ENCODE measurements around the gene BAZ2B.

The BAZ2B gene

DNA sequence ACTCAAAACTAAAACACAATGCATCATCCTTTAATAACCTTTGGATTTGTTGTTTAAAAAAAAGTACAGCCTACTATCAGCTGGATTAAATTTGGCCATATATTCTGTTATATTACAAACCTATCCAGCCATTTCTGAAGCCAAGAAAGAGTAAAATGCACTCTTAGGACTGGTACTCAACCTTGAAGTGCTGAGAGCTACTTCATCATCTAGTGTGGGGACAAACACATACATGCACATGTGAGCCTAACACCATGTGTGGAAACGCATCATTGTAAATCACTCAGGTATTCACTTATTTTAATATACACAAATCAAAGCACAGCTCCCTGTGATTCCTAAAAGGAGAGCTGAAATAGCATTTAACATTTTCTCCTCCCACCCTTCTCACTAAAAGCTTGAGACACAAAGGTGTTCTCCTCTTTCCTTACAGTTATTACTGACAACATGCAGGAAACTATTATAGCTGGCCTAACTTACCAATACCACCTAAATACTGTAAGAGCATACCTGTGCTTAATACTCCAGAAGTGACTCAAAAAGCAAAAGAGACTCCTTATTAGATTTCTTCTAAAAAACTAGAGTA, 7.5 kb downstream of the BAZ2B start:
- H3K9me2 ChIP-seq (ENCODE audit: low read depth, low read length): no peaks in the 10 kb centered on the region
- no peaks in the 10 kb centered on the region for H4K20me1 ChIP-seq (ENCODE audit: insufficient read depth, low read length)
- H3K9ac ChIP-seq (ENCODE audit: low read length): no peak overlapping the region
- H3K4me3 ChIP-seq (ENCODE audit: low read depth, low read length, poor library complexity, severe bottlenecking): no peak overlapping the region
- no peaks in the 10 kb centered on the region for H3F3A ChIP-seq (ENCODE audit: insufficient read depth, low read length)
- H3K36me3 ChIP-seq (ENCODE audit: insufficient read depth, low read length): no peaks in the 10 kb centered on the region
- H3K9me3 ChIP-seq (ENCODE audit: low read length): no peaks in the 10 kb centered on the region
- no peak overlapping the region for H3K27ac ChIP-seq (ENCODE audit: low read depth, low read length, poor library complexity, severe bottlenecking)
- H3K79me2 ChIP-seq (ENCODE audit: insufficient read depth, low read length): no peaks in the 10 kb centered on the region
- H2AFZ ChIP-seq (ENCODE audit: low read length): no peak overlapping the region
- TF ChIP-seq EZH2 (IDR thresholded peaks at IDR 0.05; ENCODE audit: borderline replicate concordance, low read length): no peak
- TF ChIP-seq, protein P1, sequence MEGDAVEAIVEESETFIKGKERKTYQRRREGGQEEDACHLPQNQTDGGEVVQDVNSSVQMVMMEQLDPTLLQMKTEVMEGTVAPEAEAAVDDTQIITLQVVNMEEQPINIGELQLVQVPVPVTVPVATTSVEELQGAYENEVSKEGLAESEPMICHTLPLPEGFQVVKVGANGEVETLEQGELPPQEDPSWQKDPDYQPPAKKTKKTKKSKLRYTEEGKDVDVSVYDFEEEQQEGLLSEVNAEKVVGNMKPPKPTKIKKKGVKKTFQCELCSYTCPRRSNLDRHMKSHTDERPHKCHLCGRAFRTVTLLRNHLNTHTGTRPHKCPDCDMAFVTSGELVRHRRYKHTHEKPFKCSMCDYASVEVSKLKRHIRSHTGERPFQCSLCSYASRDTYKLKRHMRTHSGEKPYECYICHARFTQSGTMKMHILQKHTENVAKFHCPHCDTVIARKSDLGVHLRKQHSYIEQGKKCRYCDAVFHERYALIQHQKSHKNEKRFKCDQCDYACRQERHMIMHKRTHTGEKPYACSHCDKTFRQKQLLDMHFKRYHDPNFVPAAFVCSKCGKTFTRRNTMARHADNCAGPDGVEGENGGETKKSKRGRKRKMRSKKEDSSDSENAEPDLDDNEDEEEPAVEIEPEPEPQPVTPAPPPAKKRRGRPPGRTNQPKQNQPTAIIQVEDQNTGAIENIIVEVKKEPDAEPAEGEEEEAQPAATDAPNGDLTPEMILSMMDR (IDR thresholded peaks at IDR 0.05; ENCODE audit: low read length): no peak
- no peaks in the 10 kb centered on the region for H3K27me3 ChIP-seq (ENCODE audit: insufficient read depth, low read length)
- no peaks in the 10 kb centered on the region for H3K4me1 ChIP-seq (ENCODE audit: insufficient read depth, low read length, severe bottlenecking)
- no peak overlapping the region for H3K4me2 ChIP-seq (ENCODE audit: low read length)

DNA sequence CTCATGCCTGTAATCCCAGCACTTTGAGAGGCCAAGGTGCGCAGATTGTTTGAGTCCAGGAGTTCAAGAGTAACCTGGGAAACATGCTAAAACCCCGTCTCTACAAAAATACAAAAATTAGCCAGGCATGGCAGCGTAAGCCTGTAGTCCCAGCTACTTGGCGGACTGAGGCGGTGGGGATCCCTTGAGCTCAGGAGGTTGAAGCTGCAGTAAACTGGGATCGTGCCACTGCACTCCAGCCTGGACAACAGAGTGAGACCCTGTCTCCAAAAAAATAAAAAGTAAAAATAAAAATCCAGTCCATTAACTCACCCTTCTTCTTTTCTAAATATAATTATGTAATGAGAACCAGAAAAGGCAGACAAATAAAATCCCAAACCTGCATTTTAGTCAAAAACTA, 8.2 kb downstream of the BAZ2B start:
- Histone ChIP-seq H4K20me1 (ENCODE audit: insufficient read depth, low read length) (no peaks in the 10 kb centered on the region), H3K9ac (ENCODE audit: low read length) (no peak overlapping the region), H3K4me3 (ENCODE audit: low read depth, low read length, poor library complexity, severe bottlenecking) (no peak overlapping the region), H3K4me1 (ENCODE audit: insufficient read depth, low read length, severe bottlenecking) (no peaks in the 10 kb centered on the region), H3K36me3 (ENCODE audit: insufficient read depth, low read length) (no peaks in the 10 kb centered on the region), H3K9me2 (ENCODE audit: low read depth, low read length) (no peaks in the 10 kb centered on the region), H3K27me3 (ENCODE audit: insufficient read depth, low read length) (no peaks in the 10 kb centered on the region), H3K4me2 (ENCODE audit: low read length) (no peak overlapping the region), H3F3A (ENCODE audit: insufficient read depth, low read length) (no peaks in the 10 kb centered on the region), H3K9me3 (ENCODE audit: low read length) (no peaks in the 10 kb centered on the region), H3K27ac (ENCODE audit: low read depth, low read length, poor library complexity, severe bottlenecking) (no peak overlapping the region), H2AFZ (ENCODE audit: low read length) (no peak overlapping the region), H3K79me2 (ENCODE audit: insufficient read depth, low read length) (no peaks in the 10 kb centered on the region)
- TF ChIP-seq EZH2 (IDR thresholded peaks at IDR 0.05; ENCODE audit: borderline replicate concordance, low read length): no peak
- TF ChIP-seq, protein P1 (IDR thresholded peaks at IDR 0.05; ENCODE audit: low read length): no peak

DNA sequence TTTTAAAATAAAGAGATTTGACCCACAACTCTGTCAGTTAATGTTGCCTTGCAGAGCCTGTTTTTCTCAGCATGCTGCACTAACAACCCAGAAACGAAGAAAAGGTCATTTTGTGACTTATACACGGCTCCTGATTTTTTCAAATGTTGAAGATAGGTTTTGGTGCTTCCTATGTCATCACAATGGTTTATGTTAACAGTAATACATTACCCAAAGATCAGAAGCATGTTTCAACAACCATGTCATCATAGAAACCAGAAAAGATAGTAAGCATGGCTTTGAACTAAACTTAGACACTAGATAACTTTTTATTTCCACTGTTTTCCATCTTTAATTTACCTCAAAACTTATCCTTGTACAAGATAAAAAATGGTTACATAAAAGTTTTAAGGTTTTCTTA, 10.1 kb downstream of the BAZ2B start:
- Histone ChIP-seq H3K4me2 (ENCODE audit: low read length) (no peak overlapping the region), H3K4me3 (ENCODE audit: low read depth, low read length, poor library complexity, severe bottlenecking) (no peak overlapping the region)

More for the DNA sequence above, 10.1 kb downstream of the BAZ2B start:
- no peak for TF ChIP-seq EZH2 (IDR thresholded peaks at IDR 0.05; ENCODE audit: borderline replicate concordance, low read length)
- TF ChIP-seq, protein P1 (IDR thresholded peaks at IDR 0.05; ENCODE audit: low read length): no peak
- no peak overlapping the region for H3K27ac ChIP-seq (ENCODE audit: low read depth, low read length, poor library complexity, severe bottlenecking)
- no peak overlapping the region for H2AFZ ChIP-seq (ENCODE audit: low read length)
- no peaks in the 10 kb centered on the region for H3F3A ChIP-seq (ENCODE audit: insufficient read depth, low read length)
- no peak overlapping the region for H3K9ac ChIP-seq (ENCODE audit: low read length)
- H3K27me3 ChIP-seq (ENCODE audit: insufficient read depth, low read length): no peaks in the 10 kb centered on the region
- no peaks in the 10 kb centered on the region for H3K79me2 ChIP-seq (ENCODE audit: insufficient read depth, low read length)
- no peaks in the 10 kb centered on the region for H3K4me1 ChIP-seq (ENCODE audit: insufficient read depth, low read length, severe bottlenecking)
- H3K36me3 ChIP-seq (ENCODE audit: insufficient read depth, low read length): no peaks in the 10 kb centered on the region
- H4K20me1 ChIP-seq (ENCODE audit: insufficient read depth, low read length): no peaks in the 10 kb centered on the region
- no peaks in the 10 kb centered on the region for H3K9me2 ChIP-seq (ENCODE audit: low read depth, low read length)
- no peaks in the 10 kb centered on the region for H3K9me3 ChIP-seq (ENCODE audit: low read length)
